ENCODE measurements around the gene LRRC26.
A peak's percentile ranks its signal among the peaks of the same experiment; 100 is the strongest.

The LRRC26 gene, protein sequence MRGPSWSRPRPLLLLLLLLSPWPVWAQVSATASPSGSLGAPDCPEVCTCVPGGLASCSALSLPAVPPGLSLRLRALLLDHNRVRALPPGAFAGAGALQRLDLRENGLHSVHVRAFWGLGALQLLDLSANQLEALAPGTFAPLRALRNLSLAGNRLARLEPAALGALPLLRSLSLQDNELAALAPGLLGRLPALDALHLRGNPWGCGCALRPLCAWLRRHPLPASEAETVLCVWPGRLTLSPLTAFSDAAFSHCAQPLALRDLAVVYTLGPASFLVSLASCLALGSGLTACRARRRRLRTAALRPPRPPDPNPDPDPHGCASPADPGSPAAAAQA

DNA sequence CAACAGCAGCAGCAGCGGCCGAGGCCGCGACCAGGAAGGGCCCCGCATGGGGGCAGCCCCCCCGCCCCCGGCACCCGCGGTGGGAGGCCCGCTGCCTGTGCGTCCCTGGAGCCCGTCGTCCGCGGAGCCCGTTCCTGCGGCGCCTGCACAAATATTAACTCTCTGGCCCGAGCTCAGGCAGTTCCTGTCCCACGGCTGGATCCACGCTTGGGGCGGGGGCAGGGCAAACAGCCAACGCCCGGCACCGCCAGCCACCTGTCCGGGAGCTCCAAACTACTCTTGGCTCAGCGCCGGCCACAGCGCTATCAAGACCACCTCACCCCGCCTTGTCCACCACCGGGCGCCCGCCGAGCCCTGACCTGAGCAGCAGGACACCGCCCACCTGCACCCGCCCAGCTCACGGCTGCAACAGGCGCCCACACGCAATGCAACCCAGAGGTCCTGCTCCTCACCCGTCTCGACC lies at the start of gene LRRC26:
Gene LRRC26 (minus strand): TSS at position 156 of the 463 bp plus-strand sequence. CDS start 108 bp downstream, at position 48.
- DNase-seq (ENCODE audit: low read depth in 1 of 2, low spot score in 1 of 2): no peak

- no peak for DNase-seq (ENCODE audit: low read depth in 1 of 2, low spot score in 1 of 2)
These were observed 49.0 kb upstream of the LRRC26 start for GRCh38 chr9:137218754-137219271.

- no peak for DNase-seq (ENCODE audit: low read depth in 1 of 2, low spot score in 1 of 2)
These were observed 48.4 kb upstream of the LRRC26 start for GRCh38 chr9:137218212-137218753.

DNA sequence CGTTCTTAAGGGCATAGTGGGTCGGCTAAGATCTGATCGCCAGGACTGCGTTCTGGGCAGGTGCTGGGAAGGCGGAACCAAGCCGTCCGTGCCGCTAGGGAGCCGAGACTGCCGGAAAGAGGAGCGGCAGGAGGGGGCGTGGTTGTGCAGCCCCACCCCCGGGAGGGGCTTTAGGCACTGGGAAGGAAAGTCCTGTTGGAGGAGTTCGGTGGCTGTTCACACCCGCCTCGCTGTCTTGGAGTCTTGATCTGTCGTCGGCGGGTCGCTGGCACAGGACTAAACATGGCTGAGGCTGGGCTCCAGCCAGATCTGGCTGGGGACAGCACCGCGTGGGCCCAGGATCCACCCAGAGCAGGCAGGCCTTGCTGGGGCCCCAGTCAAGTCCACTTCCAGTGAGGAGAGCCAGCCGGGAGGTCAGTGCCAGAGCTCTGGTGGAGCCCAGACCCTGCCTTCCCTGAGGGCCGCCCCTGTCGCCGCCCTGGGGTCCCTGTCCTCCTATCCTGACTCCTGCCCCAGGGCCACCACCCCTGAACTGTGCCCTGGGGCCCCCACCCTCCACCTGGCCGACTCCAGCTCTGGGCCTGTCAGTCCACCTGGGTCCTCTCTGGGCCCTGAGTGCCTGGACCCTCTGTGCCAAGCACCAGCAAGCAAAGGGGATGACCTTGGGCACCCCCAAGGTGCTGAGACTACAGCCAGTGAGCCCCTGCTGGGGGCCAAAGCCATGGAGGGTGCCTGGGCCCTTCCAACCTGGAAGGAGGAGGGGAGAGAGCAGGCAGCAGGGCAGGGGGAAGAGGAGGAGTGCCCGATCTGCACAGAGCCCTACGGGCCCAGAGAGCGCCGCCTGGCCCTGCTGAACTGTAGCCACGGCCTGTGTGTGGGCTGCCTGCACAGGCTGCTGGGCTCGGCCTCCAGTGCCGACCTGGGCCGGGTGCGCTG lies 47.7 kb upstream of the LRRC26 start:
- DNase-seq (ENCODE audit: low read depth in 1 of 2, low spot score in 1 of 2): no peak

GRCh38 chr9:137216188-137216965 lies 46.5 kb upstream of the LRRC26 start:
- DNase-seq (ENCODE audit: low read depth in 1 of 2, low spot score in 1 of 2): no peak

- no peak for DNase-seq (ENCODE audit: low read depth in 1 of 2, low spot score in 1 of 2)
These were observed 45.5 kb upstream of the LRRC26 start for GRCh38 chr9:137215196-137215986.

DNA sequence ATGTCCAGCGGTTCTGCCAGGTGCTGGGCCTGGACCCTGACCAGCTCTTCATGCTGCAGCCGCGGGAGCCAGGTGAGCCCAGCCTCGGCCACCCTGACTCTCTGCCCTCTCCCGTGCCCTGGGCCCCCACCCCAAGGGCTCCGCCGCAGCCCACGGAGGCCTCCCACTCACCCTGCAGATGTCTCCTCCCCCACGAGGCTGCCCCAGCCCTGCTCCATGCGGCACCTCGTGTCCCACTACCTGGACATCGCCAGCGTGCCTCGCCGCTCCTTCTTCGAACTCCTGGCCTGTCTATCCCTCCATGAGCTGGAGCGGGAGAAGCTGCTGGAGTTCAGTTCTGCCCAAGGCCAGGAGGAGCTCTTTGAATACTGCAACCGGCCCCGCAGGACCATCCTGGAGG lies 44.8 kb upstream of the LRRC26 start:
- DNase-seq (ENCODE audit: low read depth in 1 of 2, low spot score in 1 of 2): no peak

- DNase-seq (ENCODE audit: low read depth in 1 of 2, low spot score in 1 of 2): no peak
These were observed 43.6 kb upstream of the LRRC26 start for GRCh38 chr9:137213160-137214060.

DNA sequence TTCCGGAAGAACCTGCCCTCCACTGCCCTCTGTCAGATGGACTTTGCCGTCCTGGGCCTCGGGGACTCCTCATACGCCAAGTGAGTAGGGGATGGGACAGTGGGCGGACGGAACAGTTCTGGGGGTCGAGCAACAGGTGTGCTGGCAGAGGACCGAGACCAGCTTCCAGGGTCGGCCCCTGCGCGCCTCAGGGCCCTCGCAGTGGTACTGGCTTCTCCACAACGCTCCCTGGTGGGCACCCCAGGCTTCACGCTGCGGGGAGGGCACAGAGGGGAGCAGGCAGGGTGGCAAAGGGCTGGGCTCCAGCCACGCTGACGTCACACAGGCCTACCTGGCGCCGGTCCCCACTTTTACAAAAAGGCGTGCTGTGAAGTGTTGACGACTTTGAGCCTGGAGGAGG lies 42.7 kb upstream of the LRRC26 start:
- DNase-seq (ENCODE audit: low read depth in 1 of 2, low spot score in 1 of 2): no peak

GRCh38 chr9:137211532-137211931 lies 41.7 kb upstream of the LRRC26 start:
- DNase-seq (ENCODE audit: low read depth in 1 of 2, low spot score in 1 of 2): no peak

GRCh38 chr9:137206602-137207001 lies 36.8 kb upstream of the LRRC26 start:
- no peak for DNase-seq (ENCODE audit: low read depth in 1 of 2, low spot score in 1 of 2)

- peak; percentile 92 to 93 for DNase-seq (ENCODE audit: low read depth in 1 of 2, low spot score in 1 of 2)
These were observed 35.5 kb upstream of the LRRC26 start, which contains the start of the genes NDOR1 and TMEM203 for GRCh38 chr9:137205126-137206069. Gene NDOR1 (plus strand): TSS chr9:137205700. CDS start chr9:137205778, 78 bp downstream. Gene TMEM203 (minus strand): TSS chr9:137205648. CDS start chr9:137205414, 234 bp downstream.

GRCh38 chr9:137204731-137205125 lies 34.9 kb upstream of the LRRC26 start:
- no peak for DNase-seq (ENCODE audit: low read depth in 1 of 2, low spot score in 1 of 2)

DNA sequence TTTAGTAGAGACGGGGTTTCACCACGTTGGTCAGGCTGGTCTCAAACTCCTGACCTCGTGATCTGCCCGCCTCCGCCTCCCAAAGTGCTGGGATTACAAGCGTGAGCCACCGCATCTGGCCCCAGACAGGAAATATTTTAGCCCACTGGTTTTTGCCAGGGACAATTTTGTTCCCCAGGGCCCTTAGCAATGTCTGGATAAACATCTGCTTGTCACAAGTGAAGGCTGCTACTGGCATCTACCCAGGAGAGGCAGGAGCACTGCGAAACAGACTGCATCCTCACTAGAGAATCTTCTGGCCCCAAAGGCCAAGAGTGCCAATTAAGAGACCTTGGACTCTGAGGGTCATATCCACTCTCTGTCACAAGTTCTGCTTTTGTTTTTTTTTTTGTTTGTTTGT lies 33.1 kb upstream of the LRRC26 start:
- DNase-seq (ENCODE audit: low read depth in 1 of 2, low spot score in 1 of 2): no peak

- no peak for DNase-seq (ENCODE audit: low read depth in 1 of 2, low spot score in 1 of 2)
These were observed 31.5 kb upstream of the LRRC26 start for GRCh38 chr9:137201205-137201868.

GRCh38 chr9:137200311-137201204 lies 30.7 kb upstream of the LRRC26 start, which contains the start of gene TPRN:
Gene TPRN (minus strand): TSS chr9:137200741. CDS start chr9:137200711, 30 bp downstream.
- peak; percentile 88 to 99 for DNase-seq (ENCODE audit: low read depth in 1 of 2, low spot score in 1 of 2)
